ENCODE results near the gene RPN1. TPM values are rescaled to one million over a fixed set of nuclear protein-coding genes. Genes with fewer than 3 reads are reported as not detected.

The RPN1 gene
- total RNA-seq, 2 experiments from 2014 or later: 123 to 149 TPM

DNA sequence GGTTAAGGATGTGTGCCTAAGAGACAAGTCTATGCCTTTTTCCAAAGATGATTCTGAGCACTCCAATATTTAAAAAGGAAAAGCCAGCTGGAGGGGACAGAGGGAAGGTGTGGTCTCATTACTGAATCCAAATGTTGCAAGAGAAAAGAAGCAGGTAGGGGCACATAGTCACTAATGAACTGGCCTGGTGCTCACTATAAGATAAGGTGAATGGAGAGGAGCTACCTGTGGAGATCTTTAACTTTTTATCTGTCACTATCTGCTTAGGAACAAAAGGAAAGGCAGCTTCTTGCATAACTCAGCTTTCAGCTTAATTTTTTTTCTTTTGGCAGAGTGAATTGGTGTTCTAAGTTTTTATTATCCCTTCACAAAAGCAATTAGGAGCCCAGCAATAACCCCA lies 69.1 kb downstream of the RPN1 start:
- no peak overlapping the region for H3K4me3 ChIP-seq (ENCODE audit: low read depth, low read length, poor library complexity, severe bottlenecking)
- TF ChIP-seq EZH2phosphoT487 (IDR thresholded peaks at IDR 0.05; ENCODE audit: borderline replicate concordance, low read depth, low read length): no peak
- TF ChIP-seq, protein P1, sequence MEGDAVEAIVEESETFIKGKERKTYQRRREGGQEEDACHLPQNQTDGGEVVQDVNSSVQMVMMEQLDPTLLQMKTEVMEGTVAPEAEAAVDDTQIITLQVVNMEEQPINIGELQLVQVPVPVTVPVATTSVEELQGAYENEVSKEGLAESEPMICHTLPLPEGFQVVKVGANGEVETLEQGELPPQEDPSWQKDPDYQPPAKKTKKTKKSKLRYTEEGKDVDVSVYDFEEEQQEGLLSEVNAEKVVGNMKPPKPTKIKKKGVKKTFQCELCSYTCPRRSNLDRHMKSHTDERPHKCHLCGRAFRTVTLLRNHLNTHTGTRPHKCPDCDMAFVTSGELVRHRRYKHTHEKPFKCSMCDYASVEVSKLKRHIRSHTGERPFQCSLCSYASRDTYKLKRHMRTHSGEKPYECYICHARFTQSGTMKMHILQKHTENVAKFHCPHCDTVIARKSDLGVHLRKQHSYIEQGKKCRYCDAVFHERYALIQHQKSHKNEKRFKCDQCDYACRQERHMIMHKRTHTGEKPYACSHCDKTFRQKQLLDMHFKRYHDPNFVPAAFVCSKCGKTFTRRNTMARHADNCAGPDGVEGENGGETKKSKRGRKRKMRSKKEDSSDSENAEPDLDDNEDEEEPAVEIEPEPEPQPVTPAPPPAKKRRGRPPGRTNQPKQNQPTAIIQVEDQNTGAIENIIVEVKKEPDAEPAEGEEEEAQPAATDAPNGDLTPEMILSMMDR (conservative IDR thresholded peaks at IDR 0.05; ENCODE audit: low read length): no peak
- H3K9me3 ChIP-seq (ENCODE audit: low read length): 0 out of 2 replicates have a peak, but pooled peaks cover 4% of the 10 kb centered on the region
- H2AFZ ChIP-seq (ENCODE audit: low read length): no peak overlapping the region
- BruUV-seq (replicated peaks): no TSS peak
- no peaks in the 10 kb centered on the region for H3K36me3 ChIP-seq (ENCODE audit: insufficient read depth, low read length)
- no peaks in the 10 kb centered on the region for H3K9me2 ChIP-seq (ENCODE audit: insufficient read depth, low read length)
- H3K79me2 ChIP-seq (ENCODE audit: insufficient read depth, low read depth, low read length): no peaks in the 10 kb centered on the region
- H4K20me1 ChIP-seq (ENCODE audit: insufficient read depth, low read length): no peaks in the 10 kb centered on the region
- intact Hi-C loops (cut with micrococcal nuclease; ENCODE audit: unreplicated experiment): no loop called here
- ChIA-PET CTCF (ENCODE audit: unreplicated experiment) (interaction anchor here (0.5 kb wide), 1 partner anchor 11 kb away, joined by 3 read pairs; no protein-coding TSS in a partner anchor), POLR2A (interaction anchor here (0.9 to 1.1 kb wide), 2 partner anchors 14 to 43 kb away, joined by 3 read pairs; no protein-coding TSS in a partner anchor)
- H3K4me1 ChIP-seq (ENCODE audit: insufficient read depth, low read length, poor library complexity, severe bottlenecking): no peaks in the 10 kb centered on the region
- H3K27ac ChIP-seq (ENCODE audit: low read depth, low read length, poor library complexity, severe bottlenecking): no peak overlapping the region
- no peak for DNase-seq (ENCODE audit: low spot score)
- H3K4me2 ChIP-seq (ENCODE audit: low read length): no peak overlapping the region

DNA sequence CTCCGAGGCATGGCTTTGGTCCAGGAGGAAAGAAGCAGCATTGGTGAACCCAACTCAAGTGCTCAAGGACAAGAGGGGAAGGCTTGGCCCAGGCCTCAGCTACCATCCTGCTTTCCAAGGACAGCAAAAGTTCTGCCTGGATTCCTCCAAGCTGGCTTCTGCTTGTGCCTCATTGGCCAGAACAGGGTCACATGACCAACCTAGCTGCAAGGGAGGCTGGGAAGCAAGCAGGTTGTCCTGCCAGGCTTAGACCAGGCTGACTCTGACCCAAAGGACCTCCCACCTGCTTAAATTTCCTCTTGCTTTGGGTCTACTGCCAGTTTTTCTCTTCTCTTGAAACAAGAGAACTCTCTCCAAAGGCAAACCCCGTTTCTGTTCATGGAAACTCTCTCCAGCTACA lies 70.7 kb downstream of the RPN1 start:
- CTCF ChIA-PET (ENCODE audit: unreplicated experiment): no interaction called here
- no peak overlapping the region for H2AFZ ChIP-seq (ENCODE audit: low read length)
- no peak overlapping the region for H3K27ac ChIP-seq (ENCODE audit: low read depth, low read length, poor library complexity, severe bottlenecking)
- POLR2A ChIA-PET: interaction anchor here (0.8 kb wide), 1 partner anchor 259 kb away, joined by 3 read pairs; no protein-coding TSS in a partner anchor
- H3K79me2 ChIP-seq (ENCODE audit: insufficient read depth, low read depth, low read length): no peaks in the 10 kb centered on the region
- BruUV-seq (replicated peaks): no TSS peak
- no peaks in the 10 kb centered on the region for H4K20me1 ChIP-seq (ENCODE audit: insufficient read depth, low read length)
- no peak overlapping the region for H3K4me2 ChIP-seq (ENCODE audit: low read length)
- H3K4me1 ChIP-seq (ENCODE audit: insufficient read depth, low read length, poor library complexity, severe bottlenecking): no peaks in the 10 kb centered on the region
- H3K4me3 ChIP-seq (ENCODE audit: low read depth, low read length, poor library complexity, severe bottlenecking): no peak overlapping the region
- H3K9me3 ChIP-seq (ENCODE audit: low read length): 0 out of 2 replicates have a peak, but pooled peaks cover 4% of the 10 kb centered on the region
- no peak for TF ChIP-seq EZH2phosphoT487 (IDR thresholded peaks at IDR 0.05; ENCODE audit: borderline replicate concordance, low read depth, low read length)
- TF ChIP-seq, protein P1 (conservative IDR thresholded peaks at IDR 0.05; ENCODE audit: low read length): no peak
- intact Hi-C loops (cut with micrococcal nuclease; ENCODE audit: unreplicated experiment): no loop called here
- no peak for DNase-seq (ENCODE audit: low spot score)
- H3K9me2 ChIP-seq (ENCODE audit: insufficient read depth, low read length): no peaks in the 10 kb centered on the region
- H3K36me3 ChIP-seq (ENCODE audit: insufficient read depth, low read length): no peaks in the 10 kb centered on the region

DNA sequence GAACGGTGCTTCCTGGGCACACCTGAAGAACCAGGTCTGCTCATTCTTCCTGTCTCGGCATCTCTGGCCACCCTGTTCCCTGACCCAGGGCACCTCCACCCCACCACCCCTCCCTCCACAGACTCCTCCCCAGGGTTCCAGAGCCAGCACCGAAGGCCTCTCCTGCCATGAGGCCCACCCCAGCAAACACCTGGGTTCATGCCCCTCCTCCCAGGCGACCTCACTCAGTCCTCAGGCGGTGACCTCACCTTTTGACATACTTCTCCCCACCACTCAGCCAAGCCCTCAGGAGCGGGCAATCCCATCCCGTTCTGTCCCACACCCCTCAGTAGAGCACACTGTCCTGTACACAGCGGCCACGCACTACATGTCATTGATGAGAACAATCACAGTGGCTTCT lies 72.3 kb downstream of the RPN1 start:
- Histone ChIP-seq H3K4me1 (ENCODE audit: insufficient read depth, low read length, poor library complexity, severe bottlenecking) (no peaks in the 10 kb centered on the region), H3K9me3 (ENCODE audit: low read length) (0 out of 2 replicates have a peak, but pooled peaks cover 4% of the 10 kb centered on the region), H3K4me2 (ENCODE audit: low read length) (no peak overlapping the region), H3K9me2 (ENCODE audit: insufficient read depth, low read length) (no peaks in the 10 kb centered on the region), H3K79me2 (ENCODE audit: insufficient read depth, low read depth, low read length) (no peaks in the 10 kb centered on the region), H3K27ac (ENCODE audit: low read depth, low read length, poor library complexity, severe bottlenecking) (no peak overlapping the region), H3K36me3 (ENCODE audit: insufficient read depth, low read length) (no peaks in the 10 kb centered on the region), H3K4me3 (ENCODE audit: low read depth, low read length, poor library complexity, severe bottlenecking) (no peak overlapping the region), H4K20me1 (ENCODE audit: insufficient read depth, low read length) (no peaks in the 10 kb centered on the region), H2AFZ (ENCODE audit: low read length) (no peak overlapping the region)
- CTCF ChIA-PET (ENCODE audit: unreplicated experiment): no interaction called here
- BruUV-seq (replicated peaks): no TSS peak
- intact Hi-C loops (cut with micrococcal nuclease; ENCODE audit: unreplicated experiment): no loop called here
- no peak for TF ChIP-seq EZH2phosphoT487 (IDR thresholded peaks at IDR 0.05; ENCODE audit: borderline replicate concordance, low read depth, low read length)
- TF ChIP-seq, protein P1 (conservative IDR thresholded peaks at IDR 0.05; ENCODE audit: low read length): no peak
- DNase-seq (ENCODE audit: low spot score): no peak
- POLR2A ChIA-PET: no interaction called here
